Urothelium cell line (cell line): ENCODE data around the gene ERRFI1.
A peak's percentile ranks its signal among the peaks of the same experiment; 100 is the strongest.
"Not testable (repeated sequence)": the region's sequence is repeated elsewhere in the genome, so short reads cannot be mapped to it uniquely, and the experiment has no call there.

Source experiments
- DNase-seq: peaks from one replicate; pipeline ENCODE4 v3.0.0; 2011; ENCODE audit warnings: low spot score, mixed read lengths
- FAIRE-seq: peaks from 2 replicates; lab custom pipeline; 2011; peaks lifted over from hg19 to GRCh38; lab: Jason Lieb, UNC

Gene ERRFI1

GRCh38 chr1:7983086-7983778 lies 42.9 kb downstream of the ERRFI1 start:
- DNase-seq (no peak), FAIRE-seq (no peak)

- FAIRE-seq = no peak
- no peak for DNase-seq
Measured at GRCh38 chr1:7980984-7981383, 45.1 kb downstream of the ERRFI1 start.

GRCh38 chr1:7975212-7975865 lies 50.8 kb downstream of the ERRFI1 start:
- DNase-seq (peak; percentile 78), FAIRE-seq (peak; percentile 20)

- FAIRE-seq (no peak), DNase-seq (no peak)
Measured at GRCh38 chr1:7973086-7973485, 53.0 kb downstream of the ERRFI1 start.

GRCh38 chr1:7972285-7972684 lies 53.8 kb downstream of the ERRFI1 start:
- no peak for DNase-seq
- no peak for FAIRE-seq

GRCh38 chr1:7971024-7971423 lies 55.1 kb downstream of the ERRFI1 start:
- DNase-seq = no peak
- no peak for FAIRE-seq

GRCh38 chr1:7970246-7970645 lies 55.9 kb downstream of the ERRFI1 start:
- FAIRE-seq (no peak), DNase-seq (no peak)

GRCh38 chr1:7967651-7968050 lies 58.5 kb downstream of the ERRFI1 start:
- no peak for FAIRE-seq
- no peak for DNase-seq

GRCh38 chr1:7967196-7967595 lies 58.9 kb downstream of the ERRFI1 start:
- DNase-seq (no peak), FAIRE-seq (no peak)

- DNase-seq = no peak
- FAIRE-seq = no peak
Measured at GRCh38 chr1:7964476-7964875, 61.6 kb downstream of the ERRFI1 start.

GRCh38 chr1:7963841-7964240 lies 62.3 kb downstream of the ERRFI1 start:
- not testable (repeated sequence) for DNase-seq, FAIRE-seq

GRCh38 chr1:7963378-7963730 lies 62.8 kb downstream of the ERRFI1 start:
- DNase-seq, FAIRE-seq: not testable (repeated sequence)

GRCh38 chr1:7962636-7963377 lies 63.3 kb downstream of the ERRFI1 start:
- DNase-seq (no peak), FAIRE-seq (no peak)

- FAIRE-seq = no peak
- no peak for DNase-seq
Measured at GRCh38 chr1:7962014-7962335, 64.1 kb downstream of the ERRFI1 start.
